ENCODE results near the gene ZNF391. TPM values are rescaled to one million over a fixed set of nuclear protein-coding genes. Genes with fewer than 3 reads are reported as not detected.

ZNF391 gene
- polyA plus RNA-seq, 1 donor from 2014 or later, result 2.1 TPM

DNA sequence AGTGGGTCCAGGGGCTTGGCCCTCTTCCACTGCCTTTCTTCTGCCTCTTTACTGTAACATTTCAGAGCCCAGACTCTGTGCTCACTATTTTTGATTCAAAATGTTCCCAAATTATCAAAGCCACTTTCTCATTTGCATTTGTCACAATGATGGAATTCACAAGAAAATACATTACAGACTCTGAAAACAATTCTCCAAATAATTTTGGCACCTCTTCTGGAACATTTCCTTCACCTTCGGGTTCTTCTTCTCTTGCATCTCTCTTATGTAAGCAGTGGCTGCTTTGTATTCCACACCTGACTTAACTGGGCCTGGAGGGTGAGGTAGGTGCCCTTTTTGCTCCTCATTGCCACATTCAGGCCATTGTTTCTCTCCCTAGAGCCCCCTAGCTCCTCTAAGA is 54.4 kb downstream of the ZNF391 start:
- peaks cover 8 to 22% (median 15%) of the 10 kb centered on the region in 3 donors for H3K9me3 Mint-ChIP-seq
- peaks cover 5% of the 10 kb centered on the region for H3K36me3 Mint-ChIP-seq
- H3K27me3 Mint-ChIP-seq, result no peaks in the 10 kb centered on the region
- no peaks in the 10 kb centered on the region for H3K4me1 Mint-ChIP-seq
- H3K4me3 Mint-ChIP-seq, result no peak overlapping the region
- no peak overlapping the region for H3K27ac Mint-ChIP-seq

DNA sequence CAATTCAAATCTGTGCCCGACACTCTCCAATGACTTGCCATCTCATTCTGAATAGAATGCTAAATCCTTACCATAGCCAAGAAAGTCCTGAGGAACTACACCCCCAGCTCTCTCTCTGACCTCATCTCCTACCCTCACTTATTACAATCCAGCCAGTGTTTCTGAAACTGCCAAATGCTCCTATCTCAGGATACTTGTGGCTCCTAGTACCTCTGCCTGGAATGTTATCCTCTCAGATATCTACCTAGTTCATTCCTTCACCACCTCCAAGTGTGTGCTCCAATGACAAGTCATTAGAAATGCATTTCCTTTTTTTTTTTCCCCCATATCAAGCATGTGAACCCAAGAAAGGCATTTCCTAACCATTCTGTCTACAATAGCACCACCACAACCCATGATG is 59.9 kb downstream of the ZNF391 start:
- peaks cover 10 to 60% (median 41%) of the 10 kb centered on the region in 3 donors for H3K9me3 Mint-ChIP-seq
- H3K4me3 Mint-ChIP-seq, result peak overlapping the region in 1 of 4 donors; percentile 23

DNA sequence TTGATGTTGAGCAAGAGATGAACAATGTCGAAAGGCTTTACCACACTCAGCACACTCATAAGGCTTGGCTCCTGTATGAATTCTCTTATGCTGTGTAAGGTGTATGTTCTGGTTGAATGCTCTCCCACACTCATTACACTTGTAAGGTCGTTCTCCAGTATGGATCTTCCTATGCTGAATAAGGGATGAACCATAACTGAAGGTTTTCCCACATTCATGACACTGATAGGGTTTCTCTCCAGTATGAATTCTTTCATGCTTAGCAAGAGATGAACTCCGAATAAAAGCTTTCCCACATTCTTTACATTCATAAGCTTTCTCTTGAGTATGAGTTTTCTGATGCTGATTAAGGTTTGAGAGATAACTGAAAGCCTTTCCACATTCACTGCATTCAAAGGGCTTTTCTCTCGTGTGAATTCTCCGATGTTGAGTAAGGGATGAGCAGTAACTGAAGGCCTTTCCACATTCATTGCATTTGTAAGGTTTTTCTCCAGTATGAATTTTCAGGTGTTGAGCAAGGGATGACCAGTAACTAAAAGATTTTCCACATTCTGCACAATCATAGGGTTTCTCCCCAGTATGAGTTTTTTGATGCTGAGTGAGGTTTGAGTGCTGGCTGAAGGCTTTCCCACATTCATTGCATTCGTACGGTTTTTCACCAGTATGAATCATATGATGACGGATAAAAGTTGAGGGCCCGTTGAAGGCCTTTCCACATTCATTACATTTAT is 63.3 kb downstream of the ZNF391 start:
- peaks cover 50% of the 10 kb centered on the region for H3K36me3 Mint-ChIP-seq
- peaks cover 24 to 79% (median 57%) of the 10 kb centered on the region in 3 donors for H3K9me3 Mint-ChIP-seq
- no peaks in the 10 kb centered on the region for H3K4me1 Mint-ChIP-seq
- peak overlapping the region in 1 of 4 donors; percentile 66 for H3K4me3 Mint-ChIP-seq
- H3K27ac Mint-ChIP-seq, result no peak overlapping the region
- no peaks in the 10 kb centered on the region for H3K27me3 Mint-ChIP-seq

More for the DNA sequence above, 59.9 kb downstream of the ZNF391 start:
- no peaks in the 10 kb centered on the region for H3K27me3 Mint-ChIP-seq
- peaks cover 24% of the 10 kb centered on the region for H3K36me3 Mint-ChIP-seq
- no peaks in the 10 kb centered on the region for H3K4me1 Mint-ChIP-seq
- no peak overlapping the region for H3K27ac Mint-ChIP-seq

DNA sequence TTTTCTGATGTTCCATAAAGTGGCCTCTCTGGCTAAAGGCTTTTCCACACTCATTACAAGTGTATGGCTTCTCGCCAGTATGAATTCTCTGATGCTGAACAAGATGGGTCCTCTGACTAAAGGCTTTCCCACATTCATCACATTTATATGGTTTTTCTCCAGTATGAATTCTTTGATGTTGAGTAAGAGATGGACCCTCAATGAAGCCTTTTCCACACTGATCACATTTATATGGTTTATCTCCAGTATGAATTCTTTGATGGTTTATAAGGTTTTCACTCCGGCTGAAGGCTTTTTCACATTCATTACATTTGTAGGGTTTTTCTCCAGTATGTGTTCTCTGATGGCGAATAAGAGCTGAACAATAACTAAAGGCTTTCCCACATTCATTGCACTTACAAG is 63.9 kb downstream of the ZNF391 start:
- no peaks in the 10 kb centered on the region for H3K4me1 Mint-ChIP-seq
- H3K9me3 Mint-ChIP-seq, result peaks cover 25 to 77% (median 58%) of the 10 kb centered on the region in 3 donors
- no peaks in the 10 kb centered on the region for H3K27me3 Mint-ChIP-seq
- H3K4me3 Mint-ChIP-seq, result no peak overlapping the region
- H3K36me3 Mint-ChIP-seq, result peaks cover 56% of the 10 kb centered on the region
- H3K27ac Mint-ChIP-seq, result no peak overlapping the region

Other genes starting within 250 kb of the ZNF391 start
- gene PRSS16, start 141.1 kb upstream of the ZNF391 start, polyA plus RNA-seq, result 3.2 TPM
- gene POM121L2, start 76.5 kb upstream of the ZNF391 start, polyA plus RNA-seq, result not detected
- gene ZNF184, start 84.3 kb downstream of the ZNF391 start, polyA plus RNA-seq, result 9.0 TPM